ENCODE measurements around the gene TXNL4A.

- no peak for TF ChIP-seq CTCF (IDR thresholded peaks at IDR 0.05)
- TF ChIP-seq POLR2A (IDR thresholded peaks at IDR 0.05), result no peak
Observed at GRCh38 chr18:79944746-79945117, 43.6 kb downstream of the TXNL4A start.
